OCI-LY3 (cell line): Measurements from ENCODE around the gene GNG13.

Experiments
- EZH2phosphoT487 ChIP-seq: fragments of 200-600 bp; shearing (Covaris generic); IDR thresholded peaks from 2 replicates; pipeline ENCODE4 v1.6.1; 2018; ENCODE audit warnings: antibody characterized with exemption, mixed run types, low read depth
- TF ChIP-seq, protein P1 (sequence below): fragments of 200-600, 300-600 bp; sonication (generic); IDR thresholded peaks from 2 replicates; pipeline ENCODE4 v1.5.1; 2014; ENCODE audit warnings: antibody characterized with exemption, low read length, low read depth

- TF ChIP-seq, protein P1, sequence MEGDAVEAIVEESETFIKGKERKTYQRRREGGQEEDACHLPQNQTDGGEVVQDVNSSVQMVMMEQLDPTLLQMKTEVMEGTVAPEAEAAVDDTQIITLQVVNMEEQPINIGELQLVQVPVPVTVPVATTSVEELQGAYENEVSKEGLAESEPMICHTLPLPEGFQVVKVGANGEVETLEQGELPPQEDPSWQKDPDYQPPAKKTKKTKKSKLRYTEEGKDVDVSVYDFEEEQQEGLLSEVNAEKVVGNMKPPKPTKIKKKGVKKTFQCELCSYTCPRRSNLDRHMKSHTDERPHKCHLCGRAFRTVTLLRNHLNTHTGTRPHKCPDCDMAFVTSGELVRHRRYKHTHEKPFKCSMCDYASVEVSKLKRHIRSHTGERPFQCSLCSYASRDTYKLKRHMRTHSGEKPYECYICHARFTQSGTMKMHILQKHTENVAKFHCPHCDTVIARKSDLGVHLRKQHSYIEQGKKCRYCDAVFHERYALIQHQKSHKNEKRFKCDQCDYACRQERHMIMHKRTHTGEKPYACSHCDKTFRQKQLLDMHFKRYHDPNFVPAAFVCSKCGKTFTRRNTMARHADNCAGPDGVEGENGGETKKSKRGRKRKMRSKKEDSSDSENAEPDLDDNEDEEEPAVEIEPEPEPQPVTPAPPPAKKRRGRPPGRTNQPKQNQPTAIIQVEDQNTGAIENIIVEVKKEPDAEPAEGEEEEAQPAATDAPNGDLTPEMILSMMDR: no peak
- TF ChIP-seq EZH2phosphoT487: no peak
Observed at GRCh38 chr16:821751-822150, 21.2 kb upstream of the GNG13 start.
